ENCODE results near the gene AUNIP.

- TF ChIP-seq CTCF (conservative IDR thresholded peaks at IDR 0.05 in 1 of 2, IDR thresholded peaks at IDR 0.05 in 1 of 2; ENCODE audit: extremely low read depth in 1 of 2, insufficient read depth in 1 of 2, low read depth in 1 of 2, low read length in 2 of 2) (no peak), EZH2 (IDR thresholded peaks at IDR 0.05; ENCODE audit: borderline replicate concordance, low read length) (no peak)
Measured at GRCh38 chr1:25794325-25794724, 64.9 kb downstream of the AUNIP start.
